ENCODE results near the gene HBG1. TPM values are rescaled to one million over a fixed set of nuclear protein-coding genes. Genes with fewer than 3 reads are reported as not detected.

The HBG1 gene
- total and polyA plus RNA-seq, 10 of the 15 experiments (the other 5 are each of a cell fraction or from before 2014, with no cell fraction given): 0.84 to 2.3 (median 1.9) TPM; not detected in 5

GRCh38 chr11:5233307-5233706, 16.4 kb downstream of the HBG1 start:
- TF ChIP-seq MEF2A (IDR thresholded peaks at IDR 0.05; ENCODE audit: insufficient read depth, low read depth, low read length) (no peak), POLR2AphosphoS5 (IDR thresholded peaks at IDR 0.05; ENCODE audit: low read length) (no peak), GATAD2B (conservative IDR thresholded peaks at IDR 0.05; ENCODE audit: low read depth) (no peak), RUNX3 (IDR thresholded peaks at IDR 0.05; ENCODE audit: low read length) (no peak), CUX1 (IDR thresholded peaks at IDR 0.05; ENCODE audit: insufficient replicate concordance, low read depth, low read length) (no peak), MYC (IDR thresholded peaks at IDR 0.05; ENCODE audit: insufficient read depth, insufficient read length, insufficient replicate concordance, low read length, severe bottlenecking) (no peak), CREB1 (IDR thresholded peaks at IDR 0.05; ENCODE audit: low read depth) (no peak), HDAC6 (IDR thresholded peaks at IDR 0.05; ENCODE audit: unreplicated experiment) (no peak), ATF7 (IDR thresholded peaks at IDR 0.05; ENCODE audit: low read depth) (no peak), MTA3 (IDR thresholded peaks at IDR 0.05; ENCODE audit: borderline replicate concordance, low read length) (no peak), IKZF1 (conservative IDR thresholded peaks at IDR 0.05) (no peak), TCF3 (IDR thresholded peaks at IDR 0.05; ENCODE audit: borderline replicate concordance, insufficient read depth, low read depth, low read length) (no peak), SMAD5 (IDR thresholded peaks at IDR 0.05; ENCODE audit: low read depth) (no peak), TCF7 (IDR thresholded peaks at IDR 0.05; ENCODE audit: borderline replicate concordance) (no peak)
- no peak overlapping the region for H3K4me3 ChIP-seq
- ATAC-seq (no peak), DNase-seq (ENCODE audit: low read depth, low spot score) (no peak), FAIRE-seq (no peak)
- no TSS peak for BruUV-seq (replicated peaks)
- no peaks in the 10 kb centered on the region for H3K36me3 ChIP-seq (ENCODE audit: control insufficient read depth in 2 of 2, insufficient read depth in 2 of 2, low read length in 1 of 2)
- H3K4me1 ChIP-seq (ENCODE audit: control insufficient read depth, insufficient read depth, low read length): no peaks in the 10 kb centered on the region; the same call in 1 of the 2 replicates
- intact Hi-C loops (cut with micrococcal nuclease; ENCODE audit: unreplicated experiment): no loop called here
- no peak overlapping the region for H3K4me2 ChIP-seq (ENCODE audit: control insufficient read depth, insufficient read depth)
- no peaks in the 10 kb centered on the region for H3K79me2 ChIP-seq (ENCODE audit: control insufficient read depth, insufficient read depth, low read length)
- ChIA-PET RAD21 (ENCODE audit: unreplicated experiment) (no interaction called here), SMC1A (ENCODE audit: uncharacterized antibody, unreplicated experiment) (no interaction called here), CTCF (no interaction called here), POLR2A (no interaction called here)
- no peak overlapping the region for H3K27ac ChIP-seq (ENCODE audit: control insufficient read depth, insufficient read depth)
- H3K9ac ChIP-seq (ENCODE audit: control insufficient read depth, insufficient read depth, low read length): no peak overlapping the region
- H2AFZ ChIP-seq (ENCODE audit: control insufficient read depth, low read depth, low read length): no peak overlapping the region
- H3K27me3 ChIP-seq (replicated peaks in 1 of 2; ENCODE audit: control insufficient read depth in 2 of 2, insufficient read depth in 2 of 2, low read length in 1 of 2): no peaks in the 10 kb centered on the region
- no peaks in the 10 kb centered on the region for H4K20me1 ChIP-seq (ENCODE audit: control insufficient read depth, insufficient read depth)
- H3K9me3 ChIP-seq (replicated peaks; ENCODE audit: control insufficient read depth, insufficient read depth, low read length): no peaks in the 10 kb centered on the region
- WGBS (ENCODE audit: insufficient coverage, insufficient replicate concordance, low lambda C conversion rate, missing lambda C conversion rate): 0% methylated on average over 1 of the region's 1 CpG
- in situ Hi-C loops (cut with MboI): no loop called here

Data from GM12878 (cell line).